Gastroesophageal sphincter (tissue), 4 donors: ENCODE data around the gene PRELP. TPM values are rescaled to one million over a fixed set of nuclear protein-coding genes. Genes with fewer than 3 reads are reported as not detected.

Source experiments
- ATAC-seq: fragments of 150-250 bp; one replicate; pipeline ENCODE4 v1.9.1; 2016; ENCODE audit warnings: mild to moderate bottlenecking, moderate library complexity
- H3K27ac ChIP-seq, 4 donors: fragments of 200-600 bp; sonication (generic) in 3 of 4; 1 replicate in 3 of 4; 2 replicates in 1 of 4; pipeline ENCODE4 v1.5.1; 2016 to 2019
- H3K27me3 ChIP-seq: fragments of 200-600 bp; sonication (generic); one replicate; pipeline ENCODE4 v1.5.1; 2019
- H3K36me3 ChIP-seq, 2 donors: fragments of 200-600 bp; sonication (generic); one replicate each; pipeline ENCODE4 v1.5.1; 2019; ENCODE audit warnings: control low read depth in 1 of 2
- H3K4me1 ChIP-seq, 3 donors: fragments of 200-600 bp; sonication (generic); 1 replicate in 2 of 3; 2 replicates in 1 of 3; pipeline ENCODE4 v1.5.1; 2016 to 2019; ENCODE audit warnings: control low read depth in 2 of 3
- H3K4me3 ChIP-seq, 2 donors: fragments of 200-600 bp; sonication (generic); one replicate each; pipeline ENCODE4 v1.5.1; 2019; ENCODE audit warnings: mild to moderate bottlenecking in 1 of 2, moderate library complexity in 1 of 2
- H3K9me3 ChIP-seq, 3 donors: fragments of 200-600 bp; sonication (generic); one replicate each; pipeline ENCODE4 v1.5.1; 2017 to 2019; ENCODE audit warnings: control low read depth in 2 of 3
- EP300 ChIP-seq: sonication (generic); formaldehyde crosslinking; IDR thresholded peaks from one replicate; pipeline ENCODE4 v1.6.1; 2017; ENCODE audit warnings: antibody characterized with exemption, mild to moderate bottlenecking
- POLR2A ChIP-seq, 2 donors: fragments of 450-650 bp; IDR thresholded peaks; one replicate each; pipeline ENCODE4 v1.6.1; 2017; ENCODE audit warnings: antibody characterized with exemption in 2 of 2, mild to moderate bottlenecking in 2 of 2, moderate library complexity in 1 of 2
- POLR2AphosphoS5 ChIP-seq: sonication (generic); formaldehyde crosslinking; IDR thresholded peaks from one replicate; pipeline ENCODE4 v1.6.1; 2017; ENCODE audit warnings: antibody characterized with exemption
- WGBS, 2 donors: methylation state at CpG; one replicate each; pipeline ENCODE4 v1.1.5; 2018; ENCODE audit warnings: low coverage in 1 of 2; 5-methylcytosine and 5-hydroxymethylcytosine counted together
- total RNA-seq, 4 donors: library from RNA; depleted of rRNA; stranded (reverse); fragments of >200 nt; gene quantifications; one replicate each; pipeline ENCODE4 v1.1.0, GENCODE V29; 2016
- TF ChIP-seq, protein P1 (sequence below), 4 experiments: fragments of 200-600 bp in 2 of 4; fragments of 450-650 bp in 2 of 4; sonication (generic) in 1 of 4; IDR thresholded peaks; one replicate each; pipeline ENCODE4 v1.5.1; 2017 to 2019; ENCODE audit warnings: antibody characterized with exemption in 4 of 4, mild to moderate bottlenecking in 2 of 4, moderate library complexity in 2 of 4

The PRELP gene
- total RNA-seq, 4 donors from 2014 or later: 63.9 to 149 (median 66.1) TPM

DNA sequence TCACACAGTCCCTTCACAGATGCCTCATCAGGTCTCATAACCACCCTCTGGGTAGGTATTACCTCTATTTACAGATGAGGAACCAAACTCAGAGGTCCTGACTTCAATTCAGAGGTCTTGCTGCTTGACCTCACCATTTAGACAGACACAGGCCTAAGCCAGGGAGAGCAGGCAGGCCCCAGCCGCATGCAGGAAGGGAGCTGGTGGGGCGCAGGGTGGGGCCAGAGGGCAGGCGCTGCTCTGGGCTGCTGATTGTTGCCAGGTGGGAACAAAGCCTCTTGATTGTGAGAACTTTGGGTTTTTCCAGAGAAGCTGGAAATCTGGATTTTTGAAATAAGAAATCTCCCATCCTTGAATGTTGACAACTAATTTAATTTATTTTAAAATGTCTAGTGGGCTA, 19.9 kb upstream of the PRELP start:
- Histone ChIP-seq H3K27me3 (peaks cover 9% of the 10 kb centered on the region), H3K36me3 (no peaks in the 10 kb centered on the region), H3K9me3 (no peaks in the 10 kb centered on the region), H3K4me1 (no peaks in the 10 kb centered on the region), H3K27ac (no peak overlapping the region), H3K4me3 (no peak overlapping the region)
- WGBS, 2 donors: 97 to 100% methylated on average over 2 to 3 of the region's 3 CpGs
- TF ChIP-seq POLR2A (IDR thresholded peaks at IDR 0.05) (no peak), POLR2AphosphoS5 (no peak), EP300 (no peak)
- TF ChIP-seq, protein P1, sequence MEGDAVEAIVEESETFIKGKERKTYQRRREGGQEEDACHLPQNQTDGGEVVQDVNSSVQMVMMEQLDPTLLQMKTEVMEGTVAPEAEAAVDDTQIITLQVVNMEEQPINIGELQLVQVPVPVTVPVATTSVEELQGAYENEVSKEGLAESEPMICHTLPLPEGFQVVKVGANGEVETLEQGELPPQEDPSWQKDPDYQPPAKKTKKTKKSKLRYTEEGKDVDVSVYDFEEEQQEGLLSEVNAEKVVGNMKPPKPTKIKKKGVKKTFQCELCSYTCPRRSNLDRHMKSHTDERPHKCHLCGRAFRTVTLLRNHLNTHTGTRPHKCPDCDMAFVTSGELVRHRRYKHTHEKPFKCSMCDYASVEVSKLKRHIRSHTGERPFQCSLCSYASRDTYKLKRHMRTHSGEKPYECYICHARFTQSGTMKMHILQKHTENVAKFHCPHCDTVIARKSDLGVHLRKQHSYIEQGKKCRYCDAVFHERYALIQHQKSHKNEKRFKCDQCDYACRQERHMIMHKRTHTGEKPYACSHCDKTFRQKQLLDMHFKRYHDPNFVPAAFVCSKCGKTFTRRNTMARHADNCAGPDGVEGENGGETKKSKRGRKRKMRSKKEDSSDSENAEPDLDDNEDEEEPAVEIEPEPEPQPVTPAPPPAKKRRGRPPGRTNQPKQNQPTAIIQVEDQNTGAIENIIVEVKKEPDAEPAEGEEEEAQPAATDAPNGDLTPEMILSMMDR (IDR thresholded peaks at IDR 0.05): no peak
- no peak for ATAC-seq

DNA sequence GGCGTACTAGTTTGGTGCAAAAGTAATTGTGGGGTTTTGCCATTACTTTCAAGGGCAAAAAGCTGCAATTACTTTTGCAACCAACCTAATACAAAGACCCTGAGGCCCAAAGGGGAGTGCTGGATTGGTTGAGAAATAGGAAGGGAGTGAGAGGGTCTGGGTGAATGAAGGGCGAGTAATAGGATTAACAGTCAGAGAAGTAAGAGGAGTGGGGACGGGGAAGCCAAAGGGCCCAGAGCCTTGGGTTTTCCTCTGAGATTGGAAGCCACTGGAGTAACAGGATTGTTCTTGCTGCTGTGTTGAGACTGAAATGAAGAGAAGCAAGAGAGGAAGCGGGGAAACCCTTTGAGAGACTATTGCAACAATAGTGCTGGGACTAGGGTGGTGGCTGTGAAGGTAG, 19.0 kb upstream of the PRELP start:
- Histone ChIP-seq H3K9me3 (no peaks in the 10 kb centered on the region), H3K27ac (no peak overlapping the region), H3K4me1 (no peaks in the 10 kb centered on the region), H3K36me3 (no peaks in the 10 kb centered on the region), H3K27me3 (peaks cover 9% of the 10 kb centered on the region), H3K4me3 (no peak overlapping the region)
- 83 to 100% methylated on average over 2 to 4 of the region's 4 CpGs for WGBS, 2 donors
- ATAC-seq: no peak
- TF ChIP-seq, protein P1 (IDR thresholded peaks at IDR 0.05): no peak
- TF ChIP-seq POLR2AphosphoS5 (no peak), POLR2A (IDR thresholded peaks at IDR 0.05) (no peak), EP300 (no peak)

DNA sequence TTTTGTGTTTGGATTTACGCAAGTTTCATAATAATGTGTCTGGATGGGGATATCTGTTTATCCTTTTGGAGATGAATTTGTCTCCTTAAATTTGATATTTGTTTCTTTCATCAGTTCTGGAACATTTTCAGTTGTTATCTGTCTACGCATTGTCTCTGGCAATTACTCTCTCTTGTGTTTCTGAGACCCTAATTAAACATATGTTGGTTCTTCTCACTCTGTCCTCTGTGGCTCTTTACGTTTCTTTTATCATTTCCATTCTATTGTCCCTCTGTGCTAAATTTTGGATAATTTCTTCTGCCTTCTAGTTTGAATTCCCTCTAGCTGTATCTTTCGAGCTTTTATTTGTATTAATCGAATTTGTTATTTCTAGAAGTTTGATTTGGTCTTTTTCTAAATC, 17.5 kb upstream of the PRELP start:
- TF ChIP-seq EP300: no peak
- WGBS, 2 donors: 95 to 96% methylated on average over 5 of the region's 5 CpGs
- Histone ChIP-seq H3K9me3 (no peaks in the 10 kb centered on the region), H3K36me3 (no peaks in the 10 kb centered on the region), H3K27me3 (peaks cover 9% of the 10 kb centered on the region), H3K4me1 (peaks cover 0 to 14% (median 1%) of the 10 kb centered on the region in 3 donors), H3K4me3 (no peak overlapping the region), H3K27ac (no peak overlapping the region)
- no peak for ATAC-seq

DNA sequence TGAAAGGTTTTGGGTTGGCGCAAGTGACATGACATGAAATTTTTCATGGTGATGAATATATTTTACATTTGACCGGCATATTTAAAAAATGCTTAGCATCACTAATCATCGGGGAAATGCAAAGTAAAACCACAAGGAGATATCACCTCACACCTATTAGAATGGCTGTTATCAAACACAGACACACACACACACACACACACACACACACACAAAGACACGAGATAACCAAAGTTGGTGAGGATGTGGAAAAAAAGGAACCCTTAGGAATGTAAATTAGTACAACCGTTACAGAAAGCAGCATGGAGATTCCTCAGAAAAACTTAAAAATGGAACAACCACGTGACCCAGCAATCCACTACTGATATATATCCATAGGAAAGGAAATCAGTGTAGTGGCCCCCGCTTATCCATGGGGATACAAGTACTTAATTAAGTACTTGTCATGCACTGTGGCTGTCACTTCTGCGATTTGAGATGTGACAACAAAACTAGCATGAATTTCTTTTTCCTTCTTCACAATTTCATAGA, 15.9 kb upstream of the PRELP start:
- 74 to 81% methylated on average over 6 to 8 of the region's 8 CpGs for WGBS, 2 donors
- Histone ChIP-seq H3K27me3 (peaks cover 7% of the 10 kb centered on the region), H3K36me3 (no peaks in the 10 kb centered on the region), H3K9me3 (no peaks in the 10 kb centered on the region), H3K27ac (no peak overlapping the region), H3K4me3 (no peak overlapping the region), H3K4me1 (peaks cover 7 to 30% (median 17%) of the 10 kb centered on the region in 3 donors)
- no peak for ATAC-seq
- no peak for TF ChIP-seq POLR2A (IDR thresholded peaks at IDR 0.05)
- no peak for TF ChIP-seq EP300
- TF ChIP-seq POLR2AphosphoS5: no peak
- TF ChIP-seq, protein P1 (IDR thresholded peaks at IDR 0.05): no peak

DNA sequence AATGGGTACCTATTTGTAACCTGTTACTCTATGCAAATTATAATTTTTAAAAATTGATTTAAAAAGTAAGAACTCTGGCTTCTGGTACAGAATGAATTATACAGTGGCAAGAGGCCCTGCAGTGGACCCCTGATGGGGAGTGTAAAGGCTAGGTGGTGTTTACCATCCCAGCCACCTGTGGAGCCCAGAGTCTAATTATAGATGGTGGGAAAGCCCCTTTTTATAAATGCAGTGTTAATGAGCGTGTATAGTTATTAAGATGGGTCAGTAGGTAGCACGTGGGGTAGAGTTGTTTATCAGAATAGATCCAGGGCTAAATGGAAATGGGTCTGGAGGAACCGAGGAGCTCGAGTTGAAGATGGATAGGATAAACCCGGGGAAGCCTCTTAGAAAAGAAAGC, 13.9 kb upstream of the PRELP start:
- H3K27me3 ChIP-seq: no peaks in the 10 kb centered on the region
- peak overlapping the region in 2 of 4 donors; percentile 91 to 93 for H3K27ac ChIP-seq
- H3K4me3 ChIP-seq: no peak overlapping the region
- no peaks in the 10 kb centered on the region for H3K9me3 ChIP-seq
- no peaks in the 10 kb centered on the region for H3K36me3 ChIP-seq
- H3K4me1 ChIP-seq: peaks cover 22 to 50% (median 37%) of the 10 kb centered on the region in 3 donors
- ATAC-seq: no peak
- 43 to 58% methylated on average over 4 to 5 of the region's 5 CpGs for WGBS, 2 donors
- TF ChIP-seq POLR2A (IDR thresholded peaks at IDR 0.05) (no peak), EP300 (no peak), POLR2AphosphoS5 (no peak)
- TF ChIP-seq, protein P1 (IDR thresholded peaks at IDR 0.05): no peak
